H9 (cell line): ENCODE data around the gene FSTL1. TPM values are rescaled to one million over a fixed set of nuclear protein-coding genes. Genes with fewer than 3 reads are reported as not detected.
A peak's percentile ranks its signal among the peaks of the same experiment; 100 is the strongest.

Experiments used
- DNase-seq: peaks from one replicate; pipeline ENCODE4 v3.0.0-alpha.2; 2017
- H2AFZ ChIP-seq: one replicate; pipeline ENCODE4 v1.6.1; 2013; ENCODE audit warnings: mild to moderate bottlenecking, low read length, control low read depth, moderate library complexity
- H2AK5ac ChIP-seq: 2 replicates; pipeline ENCODE4 v1.6.1; 2013; ENCODE audit warnings: low read length, control low read depth, mixed read lengths; ENCODE audit not compliant: insufficient read length
- H2BK120ac ChIP-seq: one replicate; pipeline ENCODE4 v1.6.1; 2013; ENCODE audit warnings: low read depth, mild to moderate bottlenecking, low read length, control low read depth, inconsistent platforms; ENCODE audit not compliant: poor library complexity, severe bottlenecking
- H2BK12ac ChIP-seq: 2 replicates; pipeline ENCODE4 v1.6.1; 2013; ENCODE audit warnings: low read length, control low read depth, mixed read lengths, low read depth; ENCODE audit not compliant: insufficient read length
- H2BK15ac ChIP-seq: 2 replicates; pipeline ENCODE4 v1.6.1; 2013; ENCODE audit warnings: low read depth, low read length, control low read depth
- H2BK20ac ChIP-seq: one replicate; pipeline ENCODE4 v1.6.1; 2013; ENCODE audit warnings: low read depth, mild to moderate bottlenecking, low read length, control low read depth, inconsistent platforms; ENCODE audit not compliant: poor library complexity, severe bottlenecking
- H2BK5ac ChIP-seq: 2 replicates; pipeline ENCODE4 v1.6.1; 2013; ENCODE audit warnings: low read length, control low read depth, mixed read lengths; ENCODE audit not compliant: insufficient read length
- H3K14ac ChIP-seq: 2 replicates; pipeline ENCODE4 v1.6.1; 2013; ENCODE audit warnings: low read length, control low read depth; ENCODE audit not compliant: insufficient read depth
- H3K18ac ChIP-seq: 2 replicates; pipeline ENCODE4 v1.6.1; 2013; ENCODE audit warnings: low read depth, mild to moderate bottlenecking, mixed read lengths, low read length, control low read depth; ENCODE audit not compliant: insufficient read length
- H3K23ac ChIP-seq: 2 replicates; pipeline ENCODE4 v1.6.1; 2013; ENCODE audit warnings: low read length, control low read depth, mixed read lengths, low read depth; ENCODE audit not compliant: insufficient read length
- H3K23me2 ChIP-seq: 2 replicates; pipeline ENCODE4 v1.6.1; 2013; ENCODE audit warnings: low read depth, mild to moderate bottlenecking, mixed read lengths, low read length, control low read depth; ENCODE audit not compliant: insufficient read length, poor library complexity, severe bottlenecking
- H3K27ac ChIP-seq: 2 replicates; pipeline ENCODE4 v1.5.1; 2013; ENCODE audit warnings: low read length, control low read depth, mixed read lengths, low read depth; ENCODE audit not compliant: insufficient read length
- H3K27me3 ChIP-seq: 2 replicates; pipeline ENCODE4 v1.6.1; 2013; ENCODE audit warnings: low read length, control low read depth, inconsistent platforms; ENCODE audit not compliant: insufficient read depth
- H3K4ac ChIP-seq: 2 replicates; pipeline ENCODE4 v1.6.1; 2013; ENCODE audit warnings: low read depth, mild to moderate bottlenecking, control low read depth, inconsistent platforms, low read length, moderate library complexity
- H3K4me1 ChIP-seq: 2 replicates; pipeline ENCODE4 v1.6.1; 2013; ENCODE audit warnings: low read length, control low read depth, inconsistent platforms; ENCODE audit not compliant: insufficient read depth
- H3K4me2 ChIP-seq: 2 replicates; pipeline ENCODE4 v1.6.1; 2013; ENCODE audit warnings: low read length, control low read depth, mixed read lengths; ENCODE audit not compliant: insufficient read length, insufficient read depth
- H3K56ac ChIP-seq: 2 replicates; pipeline ENCODE4 v1.6.1; 2013; ENCODE audit warnings: low read depth, mild to moderate bottlenecking, mixed read lengths, low read length, control low read depth; ENCODE audit not compliant: insufficient read length
- H3K79me1 ChIP-seq: 2 replicates; pipeline ENCODE4 v1.6.1; 2013; ENCODE audit warnings: low read depth, mild to moderate bottlenecking, moderate library complexity, low read length, control low read depth, inconsistent platforms; ENCODE audit not compliant: insufficient read depth, poor library complexity, severe bottlenecking
- H3K79me2 ChIP-seq: 2 replicates; pipeline ENCODE4 v1.6.1; 2013; ENCODE audit warnings: low read length, control low read depth, inconsistent platforms; ENCODE audit not compliant: insufficient read depth
- H3K9ac ChIP-seq: 2 replicates; pipeline ENCODE4 v1.6.1; 2013; ENCODE audit warnings: low read length, control low read depth, mixed read lengths; ENCODE audit not compliant: insufficient read length; ENCODE audit errors: extremely low read depth
- H3K9me3 ChIP-seq: one replicate; pipeline ENCODE4 v1.6.1; 2013; ENCODE audit warnings: low read depth, low read length, inconsistent platforms; ENCODE audit not compliant: control insufficient read depth
- H3T11ph ChIP-seq: one replicate; pipeline ENCODE4 v1.6.1; 2013; ENCODE audit warnings: mild to moderate bottlenecking, low read length, control low read depth, inconsistent platforms
- H4K20me1 ChIP-seq: one replicate; pipeline ENCODE4 v1.6.1; 2013; ENCODE audit not compliant: control insufficient read depth, insufficient read length, insufficient read depth
- H4K5ac ChIP-seq: 2 replicates; pipeline ENCODE4 v1.6.1; 2013; ENCODE audit warnings: low read depth, mild to moderate bottlenecking, mixed read lengths, low read length, control low read depth; ENCODE audit not compliant: insufficient read length
- H4K8ac ChIP-seq: replicated peaks from 2 replicates; pipeline ENCODE4 v1.6.1; 2013; ENCODE audit warnings: low read length, control low read depth, mixed read lengths, low read depth; ENCODE audit not compliant: insufficient read length
- H4K91ac ChIP-seq: 2 replicates; pipeline ENCODE4 v1.6.1; 2013; ENCODE audit warnings: low read depth, mild to moderate bottlenecking, moderate library complexity, mixed read lengths, low read length, control low read depth; ENCODE audit not compliant: insufficient read length
- H3K27ac Mint-ChIP-seq, 3 experiments: 2 replicates in 2 of 3; 3 replicates in 1 of 3; pipeline ENCODE4 v1.8.0; 2020 to 2021; ENCODE audit warnings: mixed read lengths in 3 of 3, mild to moderate bottlenecking in 1 of 3, moderate library complexity in 1 of 3
- H3K27me3 Mint-ChIP-seq: 2 replicates; pipeline ENCODE4 v1.8.0; 2021; ENCODE audit warnings: low read depth, mild to moderate bottlenecking, moderate library complexity, mixed read lengths
- H3K36me3 Mint-ChIP-seq, 3 experiments: 2 replicates in 2 of 3; 3 replicates in 1 of 3; pipeline ENCODE4 v1.8.0; 2020 to 2021; ENCODE audit warnings: low read depth in 3 of 3, mixed read lengths in 3 of 3; ENCODE audit not compliant: insufficient read depth in 1 of 3
- H3K4me1 Mint-ChIP-seq, 2 experiments: 2 replicates each; pipeline ENCODE4 v1.8.0; 2020; ENCODE audit warnings: mixed read lengths in 2 of 2
- H3K4me3 Mint-ChIP-seq, 2 experiments: 2 replicates in 1 of 2; 3 replicates in 1 of 2; pipeline ENCODE4 v1.8.0; 2020 to 2021; ENCODE audit warnings: mild to moderate bottlenecking in 2 of 2, mixed read lengths in 2 of 2, moderate library complexity in 1 of 2
- H3K9me3 Mint-ChIP-seq, 2 experiments: 2 replicates in 1 of 2; 3 replicates in 1 of 2; pipeline ENCODE4 v1.8.0; 2020; ENCODE audit warnings: mild to moderate bottlenecking in 2 of 2, mixed read lengths in 2 of 2, moderate library complexity in 1 of 2
- CTCF ChIP-seq: fragments of 200-600 bp; sonication (generic); conservative IDR thresholded peaks from 3 replicates; pipeline ENCODE4 v1.8.0; 2021; ENCODE audit warnings: antibody characterized with exemption, mild to moderate bottlenecking
- WGBS: extraction: QIAGEN DNeasy Blood & Tissue Kit; methylation state at CpG from one replicate; pipeline ENCODE4 v1.1.7; 2013; ENCODE audit warnings: missing lambda C conversion rate, low lambda C conversion rate, mixed read lengths; ENCODE audit not compliant: insufficient read length; ENCODE audit errors: extremely low coverage; 5-methylcytosine and 5-hydroxymethylcytosine counted together
- total RNA-seq: library from RNA; stranded (reverse); gene quantifications from 2 replicates; pipeline ENCODE4 v1.2.1, GENCODE V29; 2021

Gene FSTL1
- total RNA-seq, 1 experiment from 2014 or later = 326 TPM

- no peak overlapping the region for H2BK12ac ChIP-seq
- H3K4me1 Mint-ChIP-seq = peaks cover 4 to 5% of the 10 kb centered on the region in 2 experiments; a peak in 3 of 4 replicates
- H3K9ac ChIP-seq = no peak overlapping the region
- H3K27ac Mint-ChIP-seq = 0 out of 7 replicates have a peak overlapping the region, but pooled peaks of 1 of the 3 experiments have one; percentile 7
- H2BK15ac ChIP-seq = no peak overlapping the region
- H4K91ac ChIP-seq = no peak overlapping the region
- no peak for DNase-seq
- H2BK120ac ChIP-seq = no peak overlapping the region
- H3T11ph ChIP-seq = no peak overlapping the region
- H3K79me1 ChIP-seq = no peaks in the 10 kb centered on the region
- no peak overlapping the region for H3K4me3 Mint-ChIP-seq
- no peaks in the 10 kb centered on the region for H3K79me2 ChIP-seq
- no peak overlapping the region for H3K18ac ChIP-seq
- no peak for TF ChIP-seq CTCF
- H3K56ac ChIP-seq = no peak overlapping the region
- H2BK20ac ChIP-seq = no peak overlapping the region
- no peak overlapping the region for H2AK5ac ChIP-seq
- H3K27me3 ChIP-seq = no peaks in the 10 kb centered on the region
- H3K27me3 Mint-ChIP-seq = no peaks in the 10 kb centered on the region
- no peaks in the 10 kb centered on the region for H3K4me1 ChIP-seq
- H3K14ac ChIP-seq = no peak overlapping the region
- no peak overlapping the region for H3K4me2 ChIP-seq
- no peaks in the 10 kb centered on the region for H4K20me1 ChIP-seq
- peaks cover 6 to 7% of the 10 kb centered on the region in 2 experiments for H3K9me3 Mint-ChIP-seq
- WGBS = no CpG with 5 or more reads among the region's 2 CpGs
- no peak overlapping the region for H3K23ac ChIP-seq
- no peaks in the 10 kb centered on the region for H3K23me2 ChIP-seq
- no peak overlapping the region for H2AFZ ChIP-seq
- peaks cover 0 to 9% (median 6%) of the 10 kb centered on the region in 3 experiments; a peak in 3 of 7 replicates for H3K36me3 Mint-ChIP-seq
- H3K27ac ChIP-seq = no peak overlapping the region
- H2BK5ac ChIP-seq = no peak overlapping the region
- no peak overlapping the region for H4K5ac ChIP-seq
- H4K8ac ChIP-seq = no peak overlapping the region
- peaks cover 8% of the 10 kb centered on the region for H3K9me3 ChIP-seq
- H3K4ac ChIP-seq = no peak overlapping the region
These were observed 38.6 kb upstream of the FSTL1 start for GRCh38 chr3:120489421-120489820.
